Medulla oblongata (tissue), 1 donor: ENCODE results near the gene SLC4A5.
A peak's percentile ranks its signal among the peaks of the same experiment; 100 is the strongest.
"Not testable (repeated sequence)": the region's sequence is repeated elsewhere in the genome, so short reads cannot be mapped to it uniquely, and the experiment has no call there.

ENCODE experiments used
- DNase-seq: peaks from one replicate; pipeline ENCODE4 v3.0.0-alpha.2; 2015; ENCODE audit errors: extremely low spot score

SLC4A5 gene

GRCh38 chr2:74198461-74199274, 144.5 kb downstream of the SLC4A5 start, which contains the start of gene MTHFD2:
MTHFD2 (plus strand) TSS chr2:74198615; CDS start chr2:74198642, 27 bp downstream.
- peak; percentile 93 for DNase-seq

DNA sequence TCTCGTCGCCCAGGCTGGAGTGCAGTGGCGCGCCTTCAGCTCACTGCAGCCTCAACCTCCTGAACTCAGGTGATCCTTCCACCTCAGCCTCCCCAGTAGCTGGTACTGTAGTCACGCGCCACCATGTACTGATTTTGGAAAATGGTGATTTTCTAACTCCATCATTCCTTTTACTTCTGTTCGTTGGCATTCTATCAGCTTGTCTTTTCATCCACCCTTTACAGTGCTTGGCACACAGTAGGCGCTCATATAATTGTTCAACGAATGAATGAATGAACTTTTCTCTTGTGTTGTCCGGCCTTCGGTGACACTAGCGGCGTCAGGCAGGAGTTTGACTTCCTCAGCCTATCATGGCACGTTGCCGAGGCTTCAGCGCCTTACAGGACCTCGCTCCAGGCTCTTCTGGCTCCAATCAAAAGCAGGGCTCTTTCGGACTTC, 145.2 kb downstream of the SLC4A5 start:
- DNase-seq, result no peak

DNA sequence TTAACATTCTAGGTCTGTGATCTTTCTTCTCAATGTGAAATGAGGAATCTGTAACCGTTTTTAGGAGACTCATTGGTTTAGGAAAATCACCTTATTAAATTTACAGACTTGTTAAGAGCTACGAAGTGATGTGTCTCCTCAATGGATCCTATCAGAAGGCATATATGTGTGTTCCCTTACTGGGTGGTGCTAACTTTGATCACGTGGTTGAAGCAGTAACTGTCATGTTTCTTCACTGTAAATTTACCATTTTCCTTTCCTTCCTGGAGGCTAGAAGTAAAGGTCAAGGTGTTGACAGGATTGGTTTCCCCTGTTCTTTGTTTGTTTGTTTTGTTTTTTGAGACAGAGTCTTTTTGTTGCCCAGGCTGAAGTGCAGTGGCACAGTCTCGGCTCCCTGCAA, 146.2 kb downstream of the SLC4A5 start:
- no peak for DNase-seq

GRCh38 chr2:74194799-74195198, 148.4 kb downstream of the SLC4A5 start:
- DNase-seq, result no peak

DNA sequence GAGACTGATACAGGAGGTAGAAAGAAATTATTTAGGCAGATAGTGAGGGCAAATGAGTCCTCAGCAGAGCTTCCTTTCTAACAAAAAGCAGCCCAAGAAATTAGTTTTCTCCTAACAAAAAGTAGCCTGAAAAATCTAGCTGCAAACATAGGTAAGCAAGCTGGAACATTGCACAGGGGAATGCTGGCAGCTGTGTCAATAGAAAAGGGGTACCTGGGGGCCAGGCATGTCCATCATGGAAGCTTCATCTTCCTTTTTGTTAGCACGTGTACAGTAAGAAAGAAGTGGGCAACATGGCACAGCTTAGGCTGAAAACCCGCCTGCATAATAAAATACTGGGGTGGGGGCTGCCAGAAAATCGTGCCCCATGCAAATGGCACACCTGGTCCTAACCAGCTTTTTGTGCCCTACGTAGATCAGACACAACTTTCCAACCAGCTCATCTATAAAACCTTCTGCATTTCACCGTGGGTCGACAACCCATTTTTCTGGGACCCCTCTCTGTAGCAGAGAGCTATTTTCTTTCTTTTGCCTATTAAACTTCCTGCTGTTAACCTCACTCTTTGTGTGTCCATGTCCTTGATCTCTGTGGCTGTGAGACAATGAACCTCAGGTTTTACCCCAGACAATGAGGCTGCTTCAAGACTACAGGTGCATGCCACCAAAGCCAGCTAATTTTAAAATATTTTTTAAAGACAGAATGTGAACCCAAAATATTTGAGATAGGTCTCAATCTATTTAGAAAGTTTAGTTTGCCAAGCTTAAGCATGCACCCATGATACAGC, 151.4 kb downstream of the SLC4A5 start:
- no peak for DNase-seq

DNA sequence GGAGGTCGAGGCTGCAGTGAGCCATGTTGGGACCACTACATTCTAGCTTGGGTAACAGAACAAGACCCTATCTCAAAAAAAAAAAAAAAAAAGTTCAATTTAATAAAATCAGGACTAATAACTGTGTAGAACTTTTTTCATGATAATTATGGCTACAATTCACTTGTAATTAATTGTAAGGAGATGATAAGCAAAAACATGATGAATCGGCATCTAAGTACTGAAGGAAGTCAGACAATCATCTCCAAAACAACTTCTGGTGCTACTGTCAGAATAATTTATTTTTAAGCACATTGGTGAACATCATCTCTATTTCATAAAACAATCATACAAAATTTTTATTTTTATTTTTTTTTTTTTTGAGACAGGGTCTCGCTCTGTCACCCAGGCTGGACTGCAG, 154.5 kb downstream of the SLC4A5 start:
- no peak for DNase-seq

DNA sequence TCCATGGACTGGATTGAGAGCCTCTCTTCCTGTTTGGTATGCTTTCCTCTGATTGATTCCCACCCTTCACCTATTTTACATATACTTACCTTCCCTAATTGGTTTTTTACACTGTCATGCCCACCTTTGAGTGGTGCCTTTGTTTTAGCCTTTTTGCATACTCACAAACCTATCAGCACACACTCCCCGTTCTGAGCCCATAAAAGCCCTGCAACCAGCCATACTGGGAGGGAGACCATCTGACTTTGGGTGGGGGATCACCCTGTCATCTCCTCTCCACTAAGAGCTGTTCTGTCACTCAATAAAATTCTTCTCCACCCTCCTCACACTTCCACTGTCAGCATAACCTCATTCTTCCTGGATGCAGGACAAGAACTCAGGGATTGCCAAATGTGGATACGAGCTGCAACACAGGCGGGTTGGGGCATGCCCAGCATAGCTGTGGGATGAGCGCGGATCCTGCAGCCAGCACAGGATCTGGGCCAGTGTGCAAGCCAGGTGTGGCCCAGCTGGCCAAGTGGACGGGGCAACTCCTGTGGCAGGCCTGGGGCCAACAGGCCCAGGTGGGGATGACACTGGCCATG, 155.1 kb downstream of the SLC4A5 start:
- DNase-seq, result no peak

GRCh38 chr2:74186706-74187105, 156.5 kb downstream of the SLC4A5 start:
- DNase-seq, result not testable (repeated sequence)

DNA sequence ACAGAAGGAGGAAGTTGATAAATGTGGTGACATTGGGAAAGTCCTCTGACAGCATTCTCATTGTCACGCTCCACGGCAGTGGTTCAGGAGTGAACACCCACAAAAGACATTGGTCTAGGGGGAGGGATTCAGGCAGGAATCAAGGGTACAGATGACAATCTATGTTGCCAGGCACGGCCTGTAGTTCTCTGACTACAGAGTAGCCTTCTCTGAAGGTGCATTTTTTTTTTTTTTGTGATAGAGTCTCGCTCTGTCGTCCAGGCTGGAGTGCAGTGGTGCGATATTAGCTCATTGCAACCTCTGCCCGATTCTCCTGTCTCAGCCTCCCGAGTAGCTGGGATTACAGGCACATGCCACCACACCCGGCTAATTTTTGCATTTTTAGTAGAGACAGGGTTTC, 157.2 kb downstream of the SLC4A5 start:
- DNase-seq, result peak; percentile 88

DNA sequence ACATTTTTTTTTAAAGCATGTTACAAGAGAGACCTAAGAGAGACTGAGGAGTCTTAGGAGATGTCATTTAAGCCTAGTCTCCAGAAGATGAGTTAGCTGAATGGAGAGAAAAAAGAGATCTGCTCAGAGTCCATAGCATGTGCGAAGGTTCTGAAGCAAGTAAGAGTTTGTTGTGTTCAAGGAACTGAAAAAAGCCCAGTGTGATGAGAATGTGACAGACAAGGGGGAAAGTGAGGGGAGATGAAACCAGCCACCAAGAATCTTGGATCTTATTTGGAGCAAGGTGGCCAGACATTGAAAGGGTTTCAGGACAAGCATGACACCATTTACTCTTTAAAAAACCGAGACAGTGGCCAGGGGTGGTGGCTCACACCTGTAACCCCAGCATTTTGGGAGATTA, 159.3 kb downstream of the SLC4A5 start:
- no peak for DNase-seq

DNA sequence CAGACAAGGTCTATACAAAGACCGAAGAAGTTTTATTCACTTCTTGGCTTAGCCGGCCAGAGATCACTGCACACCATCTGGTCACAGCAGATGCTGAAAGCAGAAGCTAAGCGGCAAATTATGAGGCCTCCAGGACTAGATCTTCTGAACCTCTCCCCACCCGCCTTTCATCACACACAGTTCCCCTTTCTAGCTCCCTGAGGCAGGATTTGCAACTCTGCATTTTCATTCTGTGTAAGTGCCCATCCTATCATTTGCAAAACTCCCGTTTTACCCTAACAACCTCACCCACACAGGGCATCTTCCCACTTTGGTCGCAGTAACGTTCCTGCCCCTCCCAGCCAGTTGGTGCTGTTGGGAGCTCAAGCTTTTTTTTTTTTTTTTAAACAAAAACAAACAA, 161.5 kb downstream of the SLC4A5 start:
- DNase-seq, result peak; percentile 89

DNA sequence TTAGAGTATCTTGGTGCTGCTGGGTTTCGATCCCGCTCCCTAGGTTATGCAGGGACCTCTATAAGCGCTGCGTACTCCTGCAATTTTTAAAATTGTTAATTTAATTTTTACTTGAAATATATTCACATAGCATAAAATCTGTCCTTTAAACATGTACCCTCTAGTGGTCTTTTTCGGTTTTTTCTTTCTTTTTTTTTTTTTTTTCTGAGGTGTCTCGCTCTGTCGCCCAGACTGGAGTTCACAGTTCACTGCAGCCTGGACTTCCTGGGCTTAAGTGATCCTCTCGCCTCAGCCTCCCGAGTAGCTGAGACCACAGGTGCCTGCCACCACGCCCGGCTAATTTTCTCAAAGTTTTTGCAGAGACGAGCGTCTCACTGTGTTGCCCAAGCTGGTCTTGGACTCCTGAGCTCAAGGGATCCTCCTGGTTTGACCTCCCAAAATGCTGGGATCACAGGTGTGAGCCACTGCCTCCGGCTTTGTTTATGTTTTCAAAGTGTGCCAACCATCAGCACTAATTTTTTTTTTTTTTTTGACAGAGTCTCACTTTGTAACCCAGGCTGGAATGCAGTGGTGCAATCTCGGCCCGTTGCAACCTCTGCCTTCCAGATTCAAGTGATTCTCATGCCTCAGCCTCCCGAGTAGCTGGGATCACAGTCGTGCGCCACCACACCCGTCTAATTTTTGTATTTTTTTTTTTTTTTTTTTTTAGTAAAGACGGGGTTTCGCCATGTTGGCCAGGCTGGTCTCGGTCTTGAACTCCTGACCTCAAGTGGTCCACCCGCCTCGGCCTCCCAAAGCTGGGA, 164.0 kb downstream of the SLC4A5 start:
- no peak for DNase-seq

- DNase-seq, result peak; percentile 99
Observed at GRCh38 chr2:74178211-74179062, 164.8 kb downstream of the SLC4A5 start, which contains the start of gene MOB1A. MOB1A (minus strand) TSS chr2:74178879; CDS start chr2:74178674, 205 bp downstream.

- DNase-seq, result no peak
Observed at GRCh38 chr2:74177696-74178095, 165.5 kb downstream of the SLC4A5 start.

- no peak for DNase-seq
Observed at GRCh38 chr2:74174909-74175308, 168.3 kb downstream of the SLC4A5 start.

GRCh38 chr2:74168739-74169138, 174.5 kb downstream of the SLC4A5 start:
- DNase-seq, result no peak
